HG02870 (cell line): Measurements from ENCODE around the gene VPS4A.
A peak's percentile ranks its signal among the peaks of the same experiment; 100 is the strongest.
"Not testable (repeated sequence)": the region's sequence is repeated elsewhere in the genome, so short reads cannot be mapped to it uniquely, and the experiment has no call there.

Source experiments
- ATAC-seq: cut with Tn5 transposase; IDR thresholded peaks from one replicate; pipeline ENCODE4 v1.9.1; 2021; ENCODE audit warnings: mild to moderate bottlenecking, moderate library complexity; ENCODE audit not compliant: unreplicated experiment

VPS4A gene

GRCh38 chr16:69326172-69326873, 15.2 kb downstream of the VPS4A start:
- ATAC-seq: no peak

GRCh38 chr16:69327585-69328310, 16.6 kb downstream of the VPS4A start:
- no peak for ATAC-seq

GRCh38 chr16:69328854-69329316, 17.7 kb downstream of the VPS4A start:
- no peak for ATAC-seq

GRCh38 chr16:69329369-69330285, 18.5 kb downstream of the VPS4A start:
- ATAC-seq: peak; percentile 32

GRCh38 chr16:69330286-69331109, 19.3 kb downstream of the VPS4A start, which contains the start of gene PDF:
Gene PDF, minus strand, starts transcription at chr16:69330588. Its CDS starts 18 bp downstream, at chr16:69330570.
- ATAC-seq: peak; percentile 92

- ATAC-seq: no peak
Observed at GRCh38 chr16:69334696-69335095, 23.5 kb downstream of the VPS4A start.

- ATAC-seq: no peak
Observed at GRCh38 chr16:69338557-69339288, 27.6 kb downstream of the VPS4A start.

- peak; percentile 92 for ATAC-seq
Observed at GRCh38 chr16:69339289-69340094, 28.3 kb downstream of the VPS4A start, which contains the start of the genes COG8 and NIP7. Gene COG8, minus strand, starts transcription at chr16:69339564. Its CDS starts 12 bp downstream, at chr16:69339552. Gene NIP7, plus strand, starts transcription at chr16:69339772. Its CDS starts 58 bp downstream, at chr16:69339830.

GRCh38 chr16:69340095-69340644, 29.0 kb downstream of the VPS4A start:
- ATAC-seq: no peak

GRCh38 chr16:69344171-69344570, 33.0 kb downstream of the VPS4A start:
- ATAC-seq: no peak

GRCh38 chr16:69345923-69346322, 34.8 kb downstream of the VPS4A start:
- no peak for ATAC-seq

- no peak for ATAC-seq
Observed at GRCh38 chr16:69346683-69347082, 35.5 kb downstream of the VPS4A start.

GRCh38 chr16:69348222-69348621, 37.1 kb downstream of the VPS4A start:
- no peak for ATAC-seq

GRCh38 chr16:69349536-69349935, 38.4 kb downstream of the VPS4A start:
- no peak for ATAC-seq

GRCh38 chr16:69350536-69351133, 39.5 kb downstream of the VPS4A start:
- no peak for ATAC-seq

- no peak for ATAC-seq
Observed at GRCh38 chr16:69351309-69352027, 40.3 kb downstream of the VPS4A start, which contains the start of gene TMED6. Gene TMED6, minus strand, starts transcription at chr16:69351786. Its CDS starts 33 bp downstream, at chr16:69351753.

- ATAC-seq: not testable (repeated sequence)
Observed at GRCh38 chr16:69360070-69360469, 48.9 kb downstream of the VPS4A start.
